Astrocyte of the spinal cord (primary cell): ENCODE results near the gene SETBP1.

Experiments used
- DNase-seq: peaks from one replicate; pipeline ENCODE4 v3.0.0; 2011; ENCODE audit warnings: low read depth, low spot score
- H3K4me3 ChIP-seq: 2 replicates; pipeline ENCODE4 v1.5.1; 2011; ENCODE audit warnings: low read depth, mild to moderate bottlenecking, low read length, moderate library complexity
- in situ Hi-C: cut with HindIII; loops from 2 replicates; pipeline ENCODE4 v1.10.0; 2017; ENCODE audit warnings: low sequenced_read_pairs
- TF ChIP-seq, protein P1 (sequence below): IDR thresholded peaks from 2 replicates; pipeline ENCODE4 v1.5.1; 2012; ENCODE audit warnings: low read depth, mild to moderate bottlenecking, low read length, inconsistent platforms

The SETBP1 gene

DNA sequence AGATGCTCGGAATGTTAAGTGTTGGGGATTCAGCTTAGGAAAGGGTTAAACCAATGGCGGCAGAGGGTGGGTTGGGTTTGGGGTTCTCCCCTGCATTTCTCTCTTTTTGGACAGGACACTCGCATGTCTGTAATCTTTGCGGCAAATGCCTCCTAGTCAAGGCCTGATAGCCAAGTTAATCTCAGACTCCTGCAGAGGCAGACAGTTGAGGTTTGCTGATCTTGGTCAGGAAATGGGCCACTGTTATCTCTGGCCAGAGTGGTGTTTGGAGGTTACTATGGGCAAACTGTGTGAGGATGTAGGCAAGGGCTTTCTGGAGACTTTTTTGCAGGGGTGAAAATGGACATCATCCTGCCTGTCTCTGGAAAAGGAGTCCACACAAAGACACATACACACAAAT lies 188.8 kb downstream of the SETBP1 start:
- no peak for DNase-seq
- TF ChIP-seq, protein P1, sequence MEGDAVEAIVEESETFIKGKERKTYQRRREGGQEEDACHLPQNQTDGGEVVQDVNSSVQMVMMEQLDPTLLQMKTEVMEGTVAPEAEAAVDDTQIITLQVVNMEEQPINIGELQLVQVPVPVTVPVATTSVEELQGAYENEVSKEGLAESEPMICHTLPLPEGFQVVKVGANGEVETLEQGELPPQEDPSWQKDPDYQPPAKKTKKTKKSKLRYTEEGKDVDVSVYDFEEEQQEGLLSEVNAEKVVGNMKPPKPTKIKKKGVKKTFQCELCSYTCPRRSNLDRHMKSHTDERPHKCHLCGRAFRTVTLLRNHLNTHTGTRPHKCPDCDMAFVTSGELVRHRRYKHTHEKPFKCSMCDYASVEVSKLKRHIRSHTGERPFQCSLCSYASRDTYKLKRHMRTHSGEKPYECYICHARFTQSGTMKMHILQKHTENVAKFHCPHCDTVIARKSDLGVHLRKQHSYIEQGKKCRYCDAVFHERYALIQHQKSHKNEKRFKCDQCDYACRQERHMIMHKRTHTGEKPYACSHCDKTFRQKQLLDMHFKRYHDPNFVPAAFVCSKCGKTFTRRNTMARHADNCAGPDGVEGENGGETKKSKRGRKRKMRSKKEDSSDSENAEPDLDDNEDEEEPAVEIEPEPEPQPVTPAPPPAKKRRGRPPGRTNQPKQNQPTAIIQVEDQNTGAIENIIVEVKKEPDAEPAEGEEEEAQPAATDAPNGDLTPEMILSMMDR = no peak
- H3K4me3 ChIP-seq = no peak overlapping the region
- in situ Hi-C loops = no loop called here

DNA sequence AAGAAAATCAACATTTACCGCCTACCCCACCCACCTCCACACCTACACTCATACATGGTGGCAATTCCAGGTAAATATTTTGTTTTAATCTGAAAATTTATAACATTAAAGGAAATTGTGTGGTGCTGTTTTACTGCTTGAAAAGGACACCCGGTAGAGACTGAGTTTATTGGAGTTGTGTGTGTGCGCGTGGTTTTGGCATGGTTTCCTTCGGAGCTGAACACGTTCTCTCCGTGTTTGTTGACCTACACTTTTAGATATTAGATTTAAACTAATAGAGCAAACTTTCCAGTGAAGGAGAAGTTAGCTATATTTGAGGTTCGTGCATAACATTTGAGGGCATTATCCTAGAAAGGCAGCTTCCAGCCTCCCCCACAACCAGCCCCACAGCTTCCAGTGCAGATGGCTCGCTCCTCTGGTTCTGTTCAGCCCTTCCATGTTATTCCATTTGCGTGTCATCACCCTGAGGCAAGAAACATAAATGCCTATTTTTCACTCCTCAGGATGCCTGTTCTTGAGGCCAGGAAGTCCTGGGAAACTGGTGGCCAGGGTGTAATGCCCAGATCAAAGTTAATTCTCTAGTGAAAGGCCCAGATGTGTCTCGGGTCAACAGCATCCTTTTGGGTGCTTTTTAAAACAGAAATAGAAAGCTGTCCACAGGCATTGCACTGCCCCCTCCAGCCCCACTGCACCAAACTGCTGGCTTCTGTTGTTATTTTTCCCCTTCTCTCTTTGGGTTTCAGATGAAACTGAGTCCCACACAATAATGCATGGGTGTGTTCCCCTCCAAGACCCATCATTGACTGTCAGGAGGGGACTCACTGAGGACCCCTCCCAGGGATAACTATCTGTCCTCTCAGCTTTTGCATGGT lies 190.2 kb downstream of the SETBP1 start:
- no peak overlapping the region for H3K4me3 ChIP-seq
- in situ Hi-C loops = no loop called here
- no peak for DNase-seq
- TF ChIP-seq, protein P1 = no peak

DNA sequence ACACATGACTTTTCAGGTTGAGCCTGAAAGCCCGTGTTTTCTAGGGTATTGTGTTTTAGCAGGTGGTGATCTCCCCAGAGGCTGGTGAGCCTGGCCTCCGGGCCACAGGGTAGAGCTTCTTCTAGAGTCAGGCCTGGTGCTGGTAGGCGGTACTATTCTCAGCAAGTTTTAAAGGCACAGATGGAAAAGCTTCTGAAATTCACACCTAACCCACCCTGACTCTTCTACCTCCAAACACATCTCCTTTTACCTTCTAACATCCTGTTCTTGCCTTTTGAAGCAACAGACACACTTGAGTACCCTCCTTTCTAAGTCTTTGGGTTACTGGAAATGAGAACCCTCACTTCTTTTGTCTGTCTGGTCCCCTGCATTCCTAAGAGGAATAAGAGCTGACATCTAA lies 191.1 kb downstream of the SETBP1 start:
- TF ChIP-seq, protein P1 = no peak
- in situ Hi-C loops = no loop called here
- H3K4me3 ChIP-seq = no peak overlapping the region
- DNase-seq = no peak

DNA sequence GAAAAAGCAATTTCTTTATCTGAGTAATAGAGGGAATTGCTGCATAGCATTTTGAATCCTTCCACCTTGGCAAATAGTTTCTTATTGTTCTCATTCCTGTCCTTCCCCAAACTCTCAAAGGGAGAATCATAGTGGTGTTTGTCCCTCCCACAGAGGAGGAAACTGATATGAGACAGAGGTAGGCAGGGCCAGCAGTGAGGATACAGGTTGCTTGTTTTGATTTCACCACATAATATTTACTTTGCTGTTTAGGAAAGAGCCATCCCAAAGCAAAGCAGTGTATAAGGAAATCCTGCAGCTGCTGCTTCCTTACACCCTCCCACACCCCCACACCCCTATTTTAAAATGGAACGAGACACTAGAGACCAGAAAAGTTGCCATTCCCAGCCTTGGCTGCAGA lies 195.3 kb downstream of the SETBP1 start:
- TF ChIP-seq, protein P1 = no peak
- DNase-seq = no peak
- H3K4me3 ChIP-seq = no peak overlapping the region
- in situ Hi-C loops = no loop called here

DNA sequence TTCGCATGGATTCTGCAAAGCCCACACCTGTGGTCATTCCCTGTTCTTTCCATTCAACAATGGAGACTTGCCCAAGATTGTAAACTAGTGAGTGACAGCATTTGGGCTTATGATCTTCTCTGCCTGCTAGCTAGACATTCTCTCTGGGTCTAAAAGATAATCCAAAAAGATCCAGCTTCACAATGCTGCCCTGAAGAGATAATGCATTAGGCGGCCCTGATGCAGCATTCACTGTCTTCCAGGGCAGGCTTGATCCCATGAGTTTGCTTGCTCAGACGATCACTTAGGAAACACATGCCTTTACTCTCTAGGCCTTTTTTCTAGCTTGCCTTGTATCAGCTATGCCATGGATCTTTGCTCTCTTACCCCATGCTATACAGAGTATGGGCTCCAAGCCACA lies 196.1 kb downstream of the SETBP1 start:
- in situ Hi-C loops = no loop called here
- no peak overlapping the region for H3K4me3 ChIP-seq
- no peak for DNase-seq
- TF ChIP-seq, protein P1 = no peak

DNA sequence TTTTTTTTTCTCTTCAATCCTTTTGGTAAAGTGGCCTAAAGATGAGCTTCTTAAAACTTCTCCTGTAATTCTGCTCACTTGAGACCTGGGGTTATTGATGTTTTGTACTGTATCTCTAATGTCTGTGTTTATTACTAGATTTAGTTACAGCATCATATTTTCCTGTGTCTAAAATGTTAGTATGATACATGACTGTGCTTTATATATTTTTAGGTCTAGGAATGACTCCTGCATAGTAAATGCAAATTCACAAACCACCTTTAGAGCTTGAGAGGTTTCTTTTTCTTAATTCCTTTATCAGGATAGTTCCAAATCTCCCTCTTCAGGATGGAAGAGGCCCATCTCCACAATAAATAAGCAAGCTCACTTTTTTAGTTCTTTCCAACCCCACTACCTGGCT lies 197.6 kb downstream of the SETBP1 start:
- TF ChIP-seq, protein P1 = no peak
- H3K4me3 ChIP-seq = no peak overlapping the region
- DNase-seq = no peak
- in situ Hi-C loops = no loop called here
